HG03575 (cell line): ENCODE results near the gene KCNAB1.
"Not testable (repeated sequence)": the region's sequence is repeated elsewhere in the genome, so short reads cannot be mapped to it uniquely, and the experiment has no call there.

Experiments used
- ATAC-seq: cut with Tn5 transposase; IDR thresholded peaks from one replicate; pipeline ENCODE4 v1.9.1; 2021; ENCODE audit not compliant: unreplicated experiment, insufficient number of reproducible peaks, low FRiP score; ENCODE audit errors: extremely low read depth

KCNAB1 gene

GRCh38 chr3:156120528-156121251 is at the start of gene KCNAB1:
TSS of gene KCNAB1 (plus strand) at chr3:156120578.
- no peak for ATAC-seq

- ATAC-seq, result no peak
These were observed 49.3 kb upstream of the KCNAB1 start for GRCh38 chr3:156071031-156071430.

GRCh38 chr3:156072950-156073657 is 47.3 kb upstream of the KCNAB1 start:
- ATAC-seq, result not testable (repeated sequence)

GRCh38 chr3:156090126-156090525 is 30.3 kb upstream of the KCNAB1 start:
- ATAC-seq, result no peak

- ATAC-seq, result no peak
These were observed 26.4 kb upstream of the KCNAB1 start for GRCh38 chr3:156093964-156094363.

GRCh38 chr3:156094391-156094790 is 26.0 kb upstream of the KCNAB1 start:
- no peak for ATAC-seq

- ATAC-seq, result not testable (repeated sequence)
These were observed 24.7 kb upstream of the KCNAB1 start for GRCh38 chr3:156095652-156096051.

- no peak for ATAC-seq
These were observed 21.8 kb upstream of the KCNAB1 start for GRCh38 chr3:156098437-156099035.

- ATAC-seq, result not testable (repeated sequence)
These were observed 21.0 kb upstream of the KCNAB1 start for GRCh38 chr3:156099348-156099747.

- ATAC-seq, result not testable (repeated sequence)
These were observed 20.4 kb upstream of the KCNAB1 start for GRCh38 chr3:156099984-156100383.

GRCh38 chr3:156102267-156102931 is 18.0 kb upstream of the KCNAB1 start:
- ATAC-seq, result no peak

- ATAC-seq, result no peak
These were observed 13.5 kb upstream of the KCNAB1 start for GRCh38 chr3:156106721-156107373.

- ATAC-seq, result no peak
These were observed 12.9 kb upstream of the KCNAB1 start for GRCh38 chr3:156107504-156107903.

GRCh38 chr3:156108616-156109015 is 11.8 kb upstream of the KCNAB1 start:
- no peak for ATAC-seq

GRCh38 chr3:156109989-156110388 is 10.4 kb upstream of the KCNAB1 start:
- no peak for ATAC-seq

GRCh38 chr3:156126467-156126866 is 6.1 kb downstream of the KCNAB1 start:
- no peak for ATAC-seq

GRCh38 chr3:156131241-156131640 is 10.9 kb downstream of the KCNAB1 start:
- no peak for ATAC-seq

- ATAC-seq, result no peak
These were observed 11.4 kb downstream of the KCNAB1 start for GRCh38 chr3:156131799-156132198.

GRCh38 chr3:156132313-156132712 is 11.9 kb downstream of the KCNAB1 start:
- no peak for ATAC-seq
